HepG2 (cell line): ENCODE measurements around the gene ZCCHC10. TPM values are rescaled to one million over a fixed set of nuclear protein-coding genes. Genes with fewer than 3 reads are reported as not detected.

Source experiments
- ATRX ChIP-seq: sonication (generic); formaldehyde crosslinking; IDR thresholded peaks from 2 replicates; pipeline ENCODE4 v1.4.0; 2020; ENCODE audit warnings: missing genetic modification reagents, borderline replicate concordance
- CENPX ChIP-seq: sonication (generic); formaldehyde crosslinking; IDR thresholded peaks from 2 replicates; pipeline ENCODE4 v1.9.0; 2021; ENCODE audit warnings: mild to moderate bottlenecking, missing genetic modification reagents, moderate library complexity
- DZIP1 ChIP-seq: sonication (generic); formaldehyde crosslinking; IDR thresholded peaks from 2 replicates; pipeline ENCODE4 v1.5.0; 2020; ENCODE audit warnings: mild to moderate bottlenecking, missing genetic modification reagents
- FOXK1 ChIP-seq: sonication (generic); formaldehyde crosslinking; IDR thresholded peaks from 2 replicates; pipeline ENCODE4 v1.4.0; 2020; ENCODE audit warnings: low read depth, missing genetic modification reagents, borderline replicate concordance
- GTF3A ChIP-seq: sonication (generic); formaldehyde crosslinking; conservative IDR thresholded peaks from 2 replicates; pipeline ENCODE4 v1.4.0; 2020; ENCODE audit warnings: mild to moderate bottlenecking, missing genetic modification reagents
- HES4 ChIP-seq: sonication (generic); formaldehyde crosslinking; IDR thresholded peaks from 2 replicates; pipeline ENCODE4 v1.9.0; 2021; ENCODE audit warnings: mild to moderate bottlenecking, missing genetic modification reagents, borderline replicate concordance
- ISL2 ChIP-seq: sonication (generic); formaldehyde crosslinking; IDR thresholded peaks from 2 replicates; pipeline ENCODE4 v1.5.0; 2020; ENCODE audit warnings: missing genetic modification reagents
- ISX ChIP-seq: sonication (generic); formaldehyde crosslinking; conservative IDR thresholded peaks from 2 replicates; pipeline ENCODE4 v1.5.0; 2020; ENCODE audit warnings: missing genetic modification reagents
- KLF6 ChIP-seq: IDR thresholded peaks from 2 replicates; pipeline ENCODE4 v1.8.0; 2016; ENCODE audit warnings: missing biosample characterization, missing genetic modification reagents
- LBX2 ChIP-seq: sonication (generic); formaldehyde crosslinking; IDR thresholded peaks from 2 replicates; pipeline ENCODE4 v1.5.0; 2020; ENCODE audit warnings: missing genetic modification reagents, mild to moderate bottlenecking, borderline replicate concordance
- POLR2AphosphoS2 ChIP-seq: IDR thresholded peaks from 2 replicates; pipeline ENCODE4 v1.6.1; 2011; ENCODE audit warnings: low read depth, low read length, improper control_type of control experiment
- PREB ChIP-seq: sonication (generic); formaldehyde crosslinking; IDR thresholded peaks from 2 replicates; pipeline ENCODE4 v1.4.0; 2020; ENCODE audit warnings: missing genetic modification reagents
- SMAD3 ChIP-seq: sonication (generic); formaldehyde crosslinking; IDR thresholded peaks from 2 replicates; pipeline ENCODE4 v1.4.0; 2020; ENCODE audit warnings: missing genetic modification reagents
- SRSF1 ChIP-seq: fragments of 200-400 bp; formaldehyde crosslinking; optimal IDR thresholded peaks from 2 replicates; pipeline ENCODE3; 2017; ENCODE audit warnings: mild to moderate bottlenecking, low read depth, low read length, moderate library complexity
- TRIM24 ChIP-seq: sonication (generic); formaldehyde crosslinking; IDR thresholded peaks from 2 replicates; pipeline ENCODE4 v1.8.0; 2022; ENCODE audit warnings: mild to moderate bottlenecking, missing genetic modification reagents
- ZFP90 ChIP-seq: sonication (generic); formaldehyde crosslinking; IDR thresholded peaks from 2 replicates; pipeline ENCODE4 v1.8.0; 2022; ENCODE audit warnings: missing genetic modification reagents, mild to moderate bottlenecking, inconsistent platforms, borderline replicate concordance
- ZNF12 ChIP-seq: sonication (generic); formaldehyde crosslinking; IDR thresholded peaks from 2 replicates; pipeline ENCODE4 v1.5.0; 2020; ENCODE audit warnings: missing genetic modification reagents
- ZNF354B ChIP-seq: sonication (generic); formaldehyde crosslinking; IDR thresholded peaks from 2 replicates; pipeline ENCODE4 v1.8.0; 2022; ENCODE audit warnings: mild to moderate bottlenecking, missing genetic modification reagents
- ZNF530 ChIP-seq: sonication (generic); formaldehyde crosslinking; IDR thresholded peaks from 2 replicates; pipeline ENCODE4 v1.5.0; 2020; ENCODE audit warnings: low read depth, mild to moderate bottlenecking, missing genetic modification reagents
- ZNF619 ChIP-seq: sonication (generic); formaldehyde crosslinking; IDR thresholded peaks from 2 replicates; pipeline ENCODE4 v1.4.0; 2020; ENCODE audit warnings: mild to moderate bottlenecking, missing genetic modification reagents
- ZNF652 ChIP-seq: IDR thresholded peaks from 2 replicates; pipeline ENCODE4 v1.6.1; 2016; ENCODE audit warnings: low read depth, borderline replicate concordance
- ZNF746 ChIP-seq: sonication (generic); formaldehyde crosslinking; IDR thresholded peaks from 2 replicates; pipeline ENCODE4 v1.8.0; 2022; ENCODE audit warnings: mild to moderate bottlenecking, missing genetic modification reagents
- ZNF790 ChIP-seq: sonication (generic); formaldehyde crosslinking; IDR thresholded peaks from 2 replicates; pipeline ENCODE4 v1.8.0; 2022; ENCODE audit warnings: missing genetic modification reagents, mild to moderate bottlenecking, borderline replicate concordance
- ZNF850 ChIP-seq: sonication (generic); formaldehyde crosslinking; conservative IDR thresholded peaks from 2 replicates; pipeline ENCODE4 v1.9.0; 2021; ENCODE audit warnings: mild to moderate bottlenecking, missing genetic modification reagents
- ZNF879 ChIP-seq: sonication (generic); formaldehyde crosslinking; IDR thresholded peaks from 2 replicates; pipeline ENCODE4 v1.8.1; 2023; ENCODE audit warnings: missing genetic modification reagents
- ZNF891 ChIP-seq: sonication (generic); formaldehyde crosslinking; IDR thresholded peaks from 2 replicates; pipeline ENCODE4 v1.5.0; 2020; ENCODE audit warnings: mild to moderate bottlenecking, missing genetic modification reagents
- polyA plus RNA-seq, 8 experiments: library from polyadenylated mRNA; depleted of rRNA in 3 of 8; stranded (reverse) in 7 of 8; unstranded in 1 of 8; fragments of >200 nt; fragmentation: Illumina TruSeq in 4 of 8; extraction: Trizol in 4 of 8; gene quantifications; 2 replicates each; pipeline versions ENCODE4 v1.2.1 to v1.2.3, GENCODE V29; 2011 to 2016; ENCODE audit warnings: low read depth in 4 of 8, missing spikeins in 1 of 8, mixed read lengths in 1 of 8; ENCODE audit not compliant: insufficient read depth in 1 of 8
- total RNA-seq, 5 experiments: library from RNA; depleted of rRNA; stranded (reverse); fragments of >200 nt; fragmentation: Illumina TruSeq; extraction: Trizol; gene quantifications; 2 replicates each; pipeline ENCODE4 v1.2.3, GENCODE V29; 2016; ENCODE audit warnings: low read depth in 1 of 5

Gene ZCCHC10
- total and polyA plus RNA-seq, 2 of the 13 experiments (the other 11 are each of a cell fraction or from before 2014, with no cell fraction given) = 40.7 to 48.2 TPM

GRCh38 chr5:132963171-132964104 lies 62.9 kb downstream of the ZCCHC10 start, which contains the start of gene AFF4 (continued):
- peak; percentile 23; the same call in 1 of the 2 replicates for TF ChIP-seq ZNF530 (CRISPR knock-in tag)
- peak; percentile 70 for TF ChIP-seq ISL2 (CRISPR knock-in tag)
- peak; percentile 80 for TF ChIP-seq KLF6 (CRISPR knock-in tag)
- 0 out of 2 replicates have a peak, but pooled peaks have one; percentile 67 for TF ChIP-seq PREB (CRISPR knock-in tag)
- TF ChIP-seq HES4 (CRISPR knock-in tag) = peak; percentile 97
- peak; percentile 41; the same call in 1 of the 2 replicates for TF ChIP-seq ZFP90
- TF ChIP-seq ZNF354B = no peak
- TF ChIP-seq ZNF850 (CRISPR knock-in tag) = peak; percentile 92
- no peak for TF ChIP-seq CENPX
- no peak; the same call in 1 of the 2 replicates for TF ChIP-seq ZNF891
- TF ChIP-seq SMAD3 (CRISPR knock-in tag) = peak; percentile 85
- 0 out of 2 replicates have a peak, but pooled peaks have one; percentile 69 for TF ChIP-seq GTF3A (CRISPR knock-in tag)
- no peak for TF ChIP-seq TRIM24 (CRISPR knock-in tag)
- TF ChIP-seq ISX (CRISPR knock-in tag) = peak; percentile 75; the same call in 1 of the 2 replicates
- no peak for TF ChIP-seq ZNF12 (CRISPR knock-in tag)
- peak; percentile 65; the same call in 1 of the 2 replicates for TF ChIP-seq FOXK1 (CRISPR knock-in tag)
- TF ChIP-seq ZNF619 (CRISPR knock-in tag) = peak; percentile 41; the same call in 1 of the 2 replicates
- peak; percentile 91; the same call in 1 of the 2 replicates for TF ChIP-seq ZNF790
- TF ChIP-seq POLR2AphosphoS2 = peak; percentile 40; the same call in 1 of the 2 replicates
- TF ChIP-seq SRSF1 = peak; percentile 85
- TF ChIP-seq ZNF746 (CRISPR knock-in tag) = peak; percentile 54; the same call in 1 of the 2 replicates
- 0 out of 2 replicates have a peak, but pooled peaks have one; percentile 36 for TF ChIP-seq LBX2 (CRISPR knock-in tag)
- TF ChIP-seq ZNF879 = peak; percentile 25; the same call in 1 of the 2 replicates
- TF ChIP-seq ATRX (CRISPR knock-in tag) = no peak
- TF ChIP-seq ZNF652 (CRISPR knock-in tag) = peak; percentile 8; the same call in 1 of the 2 replicates
- TF ChIP-seq DZIP1 (CRISPR knock-in tag) = peak; percentile 87; the same call in 1 of the 2 replicates
